ENCODE data around the gene SHISA8.

DNA sequence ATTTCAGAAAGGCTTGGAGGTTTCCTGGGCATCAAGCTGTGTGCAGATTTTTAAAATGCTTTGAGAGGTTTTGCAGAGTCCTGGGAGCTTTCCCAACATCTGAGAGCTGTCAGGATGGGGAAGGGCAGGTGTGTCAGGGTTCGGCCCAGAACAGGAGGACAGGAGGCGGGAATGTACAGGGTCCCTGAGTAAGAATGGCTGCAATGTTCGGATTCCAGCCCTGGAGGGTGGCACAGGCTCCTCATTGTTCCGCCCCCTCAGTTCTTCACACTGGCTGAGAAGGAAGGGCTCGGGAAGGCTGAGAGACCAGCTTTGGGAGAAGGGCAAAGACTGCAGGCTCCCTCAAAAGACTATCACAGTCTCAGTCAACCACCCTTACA lies 49.2 kb upstream of the SHISA8 start:
- TF ChIP-seq SP1 (CRISPR knock-in tag; conservative IDR thresholded peaks at IDR 0.05) (no peak), NFYB (CRISPR knock-in tag; conservative IDR thresholded peaks at IDR 0.05; ENCODE audit: low read depth) (no peak), GRHL2 (CRISPR knock-in tag; IDR thresholded peaks at IDR 0.05; ENCODE audit: insufficient replicate concordance, severe bottlenecking) (no peak), SOX15 (CRISPR knock-in tag; IDR thresholded peaks at IDR 0.05) (no peak), KAT7 (CRISPR knock-in tag; IDR thresholded peaks at IDR 0.05; ENCODE audit: borderline replicate concordance) (no peak), CBFB (CRISPR knock-in tag; IDR thresholded peaks at IDR 0.05; ENCODE audit: low read depth) (no peak), TEAD4 (CRISPR knock-in tag; IDR thresholded peaks at IDR 0.05) (no peak)
- TF ChIP-seq, protein P1, sequence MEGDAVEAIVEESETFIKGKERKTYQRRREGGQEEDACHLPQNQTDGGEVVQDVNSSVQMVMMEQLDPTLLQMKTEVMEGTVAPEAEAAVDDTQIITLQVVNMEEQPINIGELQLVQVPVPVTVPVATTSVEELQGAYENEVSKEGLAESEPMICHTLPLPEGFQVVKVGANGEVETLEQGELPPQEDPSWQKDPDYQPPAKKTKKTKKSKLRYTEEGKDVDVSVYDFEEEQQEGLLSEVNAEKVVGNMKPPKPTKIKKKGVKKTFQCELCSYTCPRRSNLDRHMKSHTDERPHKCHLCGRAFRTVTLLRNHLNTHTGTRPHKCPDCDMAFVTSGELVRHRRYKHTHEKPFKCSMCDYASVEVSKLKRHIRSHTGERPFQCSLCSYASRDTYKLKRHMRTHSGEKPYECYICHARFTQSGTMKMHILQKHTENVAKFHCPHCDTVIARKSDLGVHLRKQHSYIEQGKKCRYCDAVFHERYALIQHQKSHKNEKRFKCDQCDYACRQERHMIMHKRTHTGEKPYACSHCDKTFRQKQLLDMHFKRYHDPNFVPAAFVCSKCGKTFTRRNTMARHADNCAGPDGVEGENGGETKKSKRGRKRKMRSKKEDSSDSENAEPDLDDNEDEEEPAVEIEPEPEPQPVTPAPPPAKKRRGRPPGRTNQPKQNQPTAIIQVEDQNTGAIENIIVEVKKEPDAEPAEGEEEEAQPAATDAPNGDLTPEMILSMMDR (IDR thresholded peaks at IDR 0.05): no peak
- TF ChIP-seq, protein P2, sequence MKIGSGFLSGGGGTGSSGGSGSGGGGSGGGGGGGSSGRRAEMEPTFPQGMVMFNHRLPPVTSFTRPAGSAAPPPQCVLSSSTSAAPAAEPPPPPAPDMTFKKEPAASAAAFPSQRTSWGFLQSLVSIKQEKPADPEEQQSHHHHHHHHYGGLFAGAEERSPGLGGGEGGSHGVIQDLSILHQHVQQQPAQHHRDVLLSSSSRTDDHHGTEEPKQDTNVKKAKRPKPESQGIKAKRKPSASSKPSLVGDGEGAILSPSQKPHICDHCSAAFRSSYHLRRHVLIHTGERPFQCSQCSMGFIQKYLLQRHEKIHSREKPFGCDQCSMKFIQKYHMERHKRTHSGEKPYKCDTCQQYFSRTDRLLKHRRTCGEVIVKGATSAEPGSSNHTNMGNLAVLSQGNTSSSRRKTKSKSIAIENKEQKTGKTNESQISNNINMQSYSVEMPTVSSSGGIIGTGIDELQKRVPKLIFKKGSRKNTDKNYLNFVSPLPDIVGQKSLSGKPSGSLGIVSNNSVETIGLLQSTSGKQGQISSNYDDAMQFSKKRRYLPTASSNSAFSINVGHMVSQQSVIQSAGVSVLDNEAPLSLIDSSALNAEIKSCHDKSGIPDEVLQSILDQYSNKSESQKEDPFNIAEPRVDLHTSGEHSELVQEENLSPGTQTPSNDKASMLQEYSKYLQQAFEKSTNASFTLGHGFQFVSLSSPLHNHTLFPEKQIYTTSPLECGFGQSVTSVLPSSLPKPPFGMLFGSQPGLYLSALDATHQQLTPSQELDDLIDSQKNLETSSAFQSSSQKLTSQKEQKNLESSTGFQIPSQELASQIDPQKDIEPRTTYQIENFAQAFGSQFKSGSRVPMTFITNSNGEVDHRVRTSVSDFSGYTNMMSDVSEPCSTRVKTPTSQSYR (CRISPR knock-in tag; IDR thresholded peaks at IDR 0.05): no peak
- TF ChIP-seq, protein P3, sequence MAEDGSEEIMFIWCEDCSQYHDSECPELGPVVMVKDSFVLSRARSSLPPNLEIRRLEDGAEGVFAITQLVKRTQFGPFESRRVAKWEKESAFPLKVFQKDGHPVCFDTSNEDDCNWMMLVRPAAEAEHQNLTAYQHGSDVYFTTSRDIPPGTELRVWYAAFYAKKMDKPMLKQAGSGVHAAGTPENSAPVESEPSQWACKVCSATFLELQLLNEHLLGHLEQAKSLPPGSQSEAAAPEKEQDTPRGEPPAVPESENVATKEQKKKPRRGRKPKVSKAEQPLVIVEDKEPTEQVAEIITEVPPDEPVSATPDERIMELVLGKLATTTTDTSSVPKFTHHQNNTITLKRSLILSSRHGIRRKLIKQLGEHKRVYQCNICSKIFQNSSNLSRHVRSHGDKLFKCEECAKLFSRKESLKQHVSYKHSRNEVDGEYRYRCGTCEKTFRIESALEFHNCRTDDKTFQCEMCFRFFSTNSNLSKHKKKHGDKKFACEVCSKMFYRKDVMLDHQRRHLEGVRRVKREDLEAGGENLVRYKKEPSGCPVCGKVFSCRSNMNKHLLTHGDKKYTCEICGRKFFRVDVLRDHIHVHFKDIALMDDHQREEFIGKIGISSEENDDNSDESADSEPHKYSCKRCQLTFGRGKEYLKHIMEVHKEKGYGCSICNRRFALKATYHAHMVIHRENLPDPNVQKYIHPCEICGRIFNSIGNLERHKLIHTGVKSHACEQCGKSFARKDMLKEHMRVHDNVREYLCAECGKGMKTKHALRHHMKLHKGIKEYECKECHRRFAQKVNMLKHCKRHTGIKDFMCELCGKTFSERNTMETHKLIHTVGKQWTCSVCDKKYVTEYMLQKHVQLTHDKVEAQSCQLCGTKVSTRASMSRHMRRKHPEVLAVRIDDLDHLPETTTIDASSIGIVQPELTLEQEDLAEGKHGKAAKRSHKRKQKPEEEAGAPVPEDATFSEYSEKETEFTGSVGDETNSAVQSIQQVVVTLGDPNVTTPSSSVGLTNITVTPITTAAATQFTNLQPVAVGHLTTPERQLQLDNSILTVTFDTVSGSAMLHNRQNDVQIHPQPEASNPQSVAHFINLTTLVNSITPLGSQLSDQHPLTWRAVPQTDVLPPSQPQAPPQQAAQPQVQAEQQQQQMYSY (CRISPR knock-in tag; IDR thresholded peaks at IDR 0.05): no peak

Measured in WTC11 (cell line).